ENCODE data around the gene TNFAIP2. TPM values are rescaled to one million over a fixed set of nuclear protein-coding genes. Genes with fewer than 3 reads are reported as not detected.

TNFAIP2 gene
- total and polyA plus RNA-seq, 2 of the 4 experiments (the other 2 are of a cell fraction): 6.3 to 9.6 TPM

DNA sequence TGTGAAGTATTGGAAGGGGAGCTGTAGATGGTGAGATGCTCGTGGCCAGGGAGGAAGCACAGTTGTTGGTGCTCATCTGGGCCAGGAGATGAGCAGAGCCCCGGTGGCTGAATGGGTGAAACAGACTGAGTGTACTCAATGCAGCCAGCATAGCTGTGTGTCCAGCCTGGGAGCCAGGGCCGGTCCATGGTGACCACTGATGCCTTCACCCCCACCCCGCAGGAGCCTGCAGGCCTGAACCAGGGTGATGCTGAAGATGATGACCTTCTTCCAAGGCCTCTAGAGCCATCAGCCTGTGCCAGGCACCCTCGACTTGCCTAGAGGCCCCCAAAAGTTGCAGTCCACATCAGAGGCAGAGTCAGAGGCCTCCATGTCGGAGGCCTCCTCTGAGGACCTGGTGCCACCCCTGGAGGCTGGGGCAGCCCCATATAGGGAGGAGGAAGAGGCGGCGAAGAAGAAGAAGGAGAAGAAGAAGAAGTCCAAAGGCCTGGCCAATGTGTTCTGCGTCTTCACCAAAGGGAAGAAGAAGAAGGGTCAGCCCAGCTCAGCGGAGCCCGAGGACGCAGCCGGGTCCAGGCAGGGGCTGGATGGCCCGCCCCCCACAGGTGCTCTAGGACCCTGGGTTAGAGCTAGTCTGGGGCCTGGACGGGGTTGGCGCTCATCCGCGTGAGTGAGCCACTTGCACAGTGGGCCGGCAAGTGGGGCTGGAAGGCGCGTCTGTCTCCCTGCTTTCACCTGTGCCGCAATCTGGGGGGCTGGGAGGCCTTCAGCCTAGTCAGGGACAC lies 3.0 kb downstream of the TNFAIP2 start:
- no peak overlapping the region for H3K4ac ChIP-seq (ENCODE audit: low read depth, low read length)
- H3K27ac ChIP-seq (ENCODE audit: insufficient read depth, low read length): no peak overlapping the region
- peak overlapping the region; percentile 88 for H2AK9ac ChIP-seq (replicated peaks; ENCODE audit: low read depth, low read length, poor library complexity)
- H3K23ac ChIP-seq (ENCODE audit: low read depth, low read length): no peak overlapping the region
- H3K4me1 ChIP-seq (ENCODE audit: control insufficient read depth, insufficient read depth, low read length): peaks cover 22% of the 10 kb centered on the region
- peak overlapping the region; percentile 85 for H2AFZ ChIP-seq (replicated peaks; ENCODE audit: low read length, poor library complexity)
- no peak overlapping the region for H3K18ac ChIP-seq (ENCODE audit: low read depth, low read length)
- no peaks in the 10 kb centered on the region for H3K9me3 ChIP-seq (ENCODE audit: control insufficient read depth, insufficient read depth, low read length)
- H4K8ac ChIP-seq (ENCODE audit: low read depth in 2 of 2, low read length in 2 of 2): no peak overlapping the region
- H3K79me1 ChIP-seq (ENCODE audit: low read depth in 1 of 2, low read length in 2 of 2): no peaks in the 10 kb centered on the region; a peak in 1 of 4 replicates
- H2AK5ac ChIP-seq (ENCODE audit: low read depth, low read length): peak overlapping the region; percentile 2; the same call in 1 of the 2 replicates
- H3K4me3 ChIP-seq (ENCODE audit: insufficient read depth, low read depth, low read length): no peak overlapping the region
- CTCF ChIA-PET: interaction anchor here (0.6 kb wide), 1 partner anchor 59 kb away, joined by 3 read pairs; no protein-coding TSS in a partner anchor
- no peak overlapping the region for H4K5ac ChIP-seq (ENCODE audit: low read depth, low read length)
- H2BK20ac ChIP-seq (ENCODE audit: low read depth, low read length): no peak overlapping the region
- no peak for ATAC-seq (ENCODE audit: low read depth)
- no TSS peak for BruUV-seq (replicated peaks)
- H2BK5ac ChIP-seq (ENCODE audit: low read depth, low read length, poor library complexity, severe bottlenecking): no peak overlapping the region
- no peak overlapping the region for H3K56ac ChIP-seq (ENCODE audit: extremely low read depth, insufficient read depth, low read length)
- intact Hi-C loops (cut with micrococcal nuclease): no loop called here
- H3K27me3 ChIP-seq (ENCODE audit: control insufficient read depth, insufficient read depth, low read length): peaks cover 6% of the 10 kb centered on the region; the same call in 1 of the 2 replicates
- peaks cover 2% of the 10 kb centered on the region; the same call in 1 of the 2 replicates for H4K20me1 ChIP-seq (ENCODE audit: insufficient read depth, low read length)
- dilution Hi-C loops (cut with HindIII; ENCODE audit: low sequenced_read_pairs, unreplicated experiment): no loop called here
- H4K91ac ChIP-seq (ENCODE audit: insufficient read depth, low read depth, low read length): no peak overlapping the region
- WGBS, 2 experiments (ENCODE audit: extremely low coverage in 2 of 2, insufficient read length in 1 of 2): 52% methylated on average over 10 of the region's 22 CpGs; no CpG with 5 or more reads in 1 of the 2 experiments
- POLR2A ChIA-PET (ENCODE audit: unreplicated experiment): no interaction called here
- H3K14ac ChIP-seq (replicated peaks; ENCODE audit: low read depth, low read length): no peak overlapping the region
- in situ Hi-C loops (cut with MboI; ENCODE audit: low sequenced_read_pairs): no loop called here
- no peak overlapping the region for H3K9ac ChIP-seq (ENCODE audit: low read depth, low read length)
- H2BK15ac ChIP-seq (ENCODE audit: low read depth, low read length): no peak overlapping the region
- H3K36me3 ChIP-seq (ENCODE audit: control insufficient read depth, insufficient read depth, low read length): no peaks in the 10 kb centered on the region
- peaks cover 5% of the 10 kb centered on the region for H3K9me1 ChIP-seq (ENCODE audit: insufficient read depth, low read length)
- no peak for DNase-seq
- H2BK120ac ChIP-seq (ENCODE audit: low read depth, low read length): no peak overlapping the region
- H3K4me2 ChIP-seq (ENCODE audit: low read depth, low read length): peak overlapping the region; percentile 37; the same call in 1 of the 2 replicates
- TF ChIP-seq RFX5 (IDR thresholded peaks at IDR 0.05; ENCODE audit: low read depth, low read length) (no peak), NFE2L2 (IDR thresholded peaks at IDR 0.05; ENCODE audit: low read depth, low read length) (no peak), MXI1 (IDR thresholded peaks at IDR 0.05; ENCODE audit: borderline replicate concordance, low read depth, low read length) (no peak), MAZ (IDR thresholded peaks at IDR 0.05; ENCODE audit: borderline replicate concordance, low read depth, low read length) (no peak), POLR2A (IDR thresholded peaks at IDR 0.05; ENCODE audit: low read depth, low read length) (no peak), BHLHE40 (IDR thresholded peaks at IDR 0.05; ENCODE audit: low read depth, low read length) (no peak), MAFK (IDR thresholded peaks at IDR 0.05; ENCODE audit: low read depth, low read length) (no peak), SMC3 (IDR thresholded peaks at IDR 0.05; ENCODE audit: low read depth, low read length) (no peak), FOS (IDR thresholded peaks at IDR 0.05; ENCODE audit: low read depth, low read length) (no peak), RCOR1 (IDR thresholded peaks at IDR 0.05; ENCODE audit: insufficient replicate concordance, low read length) (no peak), CHD1 (IDR thresholded peaks at IDR 0.05; ENCODE audit: low read depth, low read length) (no peak), CEBPB (IDR thresholded peaks at IDR 0.05; ENCODE audit: low read depth, low read length) (no peak)
- TF ChIP-seq, protein P1, sequence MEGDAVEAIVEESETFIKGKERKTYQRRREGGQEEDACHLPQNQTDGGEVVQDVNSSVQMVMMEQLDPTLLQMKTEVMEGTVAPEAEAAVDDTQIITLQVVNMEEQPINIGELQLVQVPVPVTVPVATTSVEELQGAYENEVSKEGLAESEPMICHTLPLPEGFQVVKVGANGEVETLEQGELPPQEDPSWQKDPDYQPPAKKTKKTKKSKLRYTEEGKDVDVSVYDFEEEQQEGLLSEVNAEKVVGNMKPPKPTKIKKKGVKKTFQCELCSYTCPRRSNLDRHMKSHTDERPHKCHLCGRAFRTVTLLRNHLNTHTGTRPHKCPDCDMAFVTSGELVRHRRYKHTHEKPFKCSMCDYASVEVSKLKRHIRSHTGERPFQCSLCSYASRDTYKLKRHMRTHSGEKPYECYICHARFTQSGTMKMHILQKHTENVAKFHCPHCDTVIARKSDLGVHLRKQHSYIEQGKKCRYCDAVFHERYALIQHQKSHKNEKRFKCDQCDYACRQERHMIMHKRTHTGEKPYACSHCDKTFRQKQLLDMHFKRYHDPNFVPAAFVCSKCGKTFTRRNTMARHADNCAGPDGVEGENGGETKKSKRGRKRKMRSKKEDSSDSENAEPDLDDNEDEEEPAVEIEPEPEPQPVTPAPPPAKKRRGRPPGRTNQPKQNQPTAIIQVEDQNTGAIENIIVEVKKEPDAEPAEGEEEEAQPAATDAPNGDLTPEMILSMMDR (conservative IDR thresholded peaks at IDR 0.05; ENCODE audit: low read depth, low read length): no peak
- TF ChIP-seq, protein P2, sequence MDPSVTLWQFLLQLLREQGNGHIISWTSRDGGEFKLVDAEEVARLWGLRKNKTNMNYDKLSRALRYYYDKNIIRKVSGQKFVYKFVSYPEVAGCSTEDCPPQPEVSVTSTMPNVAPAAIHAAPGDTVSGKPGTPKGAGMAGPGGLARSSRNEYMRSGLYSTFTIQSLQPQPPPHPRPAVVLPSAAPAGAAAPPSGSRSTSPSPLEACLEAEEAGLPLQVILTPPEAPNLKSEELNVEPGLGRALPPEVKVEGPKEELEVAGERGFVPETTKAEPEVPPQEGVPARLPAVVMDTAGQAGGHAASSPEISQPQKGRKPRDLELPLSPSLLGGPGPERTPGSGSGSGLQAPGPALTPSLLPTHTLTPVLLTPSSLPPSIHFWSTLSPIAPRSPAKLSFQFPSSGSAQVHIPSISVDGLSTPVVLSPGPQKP (IDR thresholded peaks at IDR 0.05; ENCODE audit: borderline replicate concordance, low read depth, low read length): no peak
- TF ChIP-seq, protein P3, sequence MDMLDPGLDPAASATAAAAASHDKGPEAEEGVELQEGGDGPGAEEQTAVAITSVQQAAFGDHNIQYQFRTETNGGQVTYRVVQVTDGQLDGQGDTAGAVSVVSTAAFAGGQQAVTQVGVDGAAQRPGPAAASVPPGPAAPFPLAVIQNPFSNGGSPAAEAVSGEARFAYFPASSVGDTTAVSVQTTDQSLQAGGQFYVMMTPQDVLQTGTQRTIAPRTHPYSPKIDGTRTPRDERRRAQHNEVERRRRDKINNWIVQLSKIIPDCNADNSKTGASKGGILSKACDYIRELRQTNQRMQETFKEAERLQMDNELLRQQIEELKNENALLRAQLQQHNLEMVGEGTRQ (IDR thresholded peaks at IDR 0.05; ENCODE audit: low read depth, low read length): no peak

All from IMR-90 (cell line).